ENCODE results near the gene RESP18.
A peak's percentile ranks its signal among the peaks of the same experiment; 100 is the strongest.

RESP18 gene

GRCh38 chr2:219278655-219279150 lies 53.8 kb downstream of the RESP18 start:
- H3K4me3 ChIP-seq (ENCODE audit: low read depth, low read length): peak overlapping the region; percentile 44
- TF ChIP-seq CTCF (conservative IDR thresholded peaks at IDR 0.05; ENCODE audit: low read depth, low read length): peak; percentile 15
- DNase-seq (ENCODE audit: low read depth): no peak

- peak; percentile 98 for TF ChIP-seq CTCF (conservative IDR thresholded peaks at IDR 0.05; ENCODE audit: low read depth, low read length)
These were observed 54.6 kb downstream of the RESP18 start for GRCh38 chr2:219277703-219278654.

More at GRCh38 chr2:219277703-219278654, 54.6 kb downstream of the RESP18 start:
- H3K4me3 ChIP-seq (ENCODE audit: low read depth, low read length): peak overlapping the region; percentile 44
- peak; percentile 77 for DNase-seq (ENCODE audit: low read depth)
